GM18873 (cell line): ENCODE measurements around the gene TTC7B.

Experiments
- ATAC-seq: cut with Tn5 transposase; IDR thresholded peaks from one replicate; pipeline ENCODE4 v1.9.1; 2021; ENCODE audit warnings: mild to moderate bottlenecking, moderate library complexity, moderate number of reproducible peaks; ENCODE audit not compliant: unreplicated experiment, low FRiP score

Gene TTC7B

GRCh38 chr14:90571149-90571947, 244.9 kb downstream of the TTC7B start:
- ATAC-seq, result no peak

GRCh38 chr14:90570461-90570860, 245.8 kb downstream of the TTC7B start:
- no peak for ATAC-seq

DNA sequence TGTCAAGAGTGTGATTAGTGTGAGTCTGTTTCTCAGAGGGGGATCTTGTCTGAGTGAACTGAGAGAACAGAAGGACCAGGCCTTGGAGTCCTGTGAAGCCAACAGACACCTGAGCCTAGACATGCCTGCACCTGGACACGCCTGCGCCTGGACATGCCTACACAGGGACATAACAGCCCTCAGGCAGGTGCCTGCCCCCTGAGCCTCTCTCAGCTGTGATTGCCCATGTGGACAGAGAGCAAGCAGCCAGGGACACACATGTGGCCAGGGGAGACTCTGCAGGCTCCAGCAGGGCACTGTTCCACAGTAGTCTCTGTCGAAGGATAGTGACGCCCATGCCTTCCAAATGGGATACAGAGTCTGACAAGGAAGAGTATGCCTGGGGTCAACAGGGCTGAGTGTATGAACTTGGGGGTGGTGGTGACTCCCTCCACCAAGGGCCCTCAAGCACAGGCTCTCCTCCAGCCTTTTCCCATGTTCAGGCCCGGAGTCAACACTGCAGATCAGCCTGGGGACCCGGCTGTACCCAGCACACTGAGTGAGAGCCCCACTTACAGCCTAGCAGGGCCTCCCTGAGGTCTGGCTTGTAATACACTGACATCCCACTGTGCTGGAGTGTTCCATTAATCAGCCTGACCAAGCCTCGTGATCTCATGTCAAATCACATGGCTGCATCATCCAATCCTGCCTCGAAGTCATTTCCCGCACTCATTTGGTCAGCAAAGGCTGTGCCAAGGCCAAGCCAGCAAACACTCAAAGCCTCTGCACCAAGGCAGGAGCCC, 246.4 kb downstream of the TTC7B start:
- ATAC-seq, result no peak

- no peak for ATAC-seq
Observed at GRCh38 chr14:90569201-90569600, 247.0 kb downstream of the TTC7B start.

GRCh38 chr14:90568405-90568804, 247.8 kb downstream of the TTC7B start:
- no peak for ATAC-seq

DNA sequence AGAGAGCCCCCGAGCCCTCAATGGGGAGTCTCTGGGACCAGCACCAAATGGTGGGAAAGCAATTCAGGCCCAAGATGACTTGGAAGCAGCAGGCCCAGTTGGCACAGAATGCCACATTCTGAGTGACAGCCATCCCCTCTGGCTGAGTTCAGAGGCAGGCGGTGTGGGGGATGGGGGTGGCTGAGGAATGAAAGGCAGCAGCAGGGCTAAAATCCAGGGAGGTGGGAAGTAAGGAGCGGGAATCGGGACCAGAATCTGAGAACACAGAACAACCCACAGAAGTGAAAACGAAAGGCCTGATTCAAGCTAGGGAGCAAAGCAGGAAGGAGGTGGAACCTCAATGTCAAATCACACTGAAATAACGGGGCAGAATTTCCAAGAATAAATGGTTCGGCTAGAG, 248.2 kb downstream of the TTC7B start:
- ATAC-seq, result no peak

GRCh38 chr14:90567191-90567590, 249.0 kb downstream of the TTC7B start:
- ATAC-seq, result no peak

GRCh38 chr14:90566481-90566880, 249.7 kb downstream of the TTC7B start:
- no peak for ATAC-seq

DNA sequence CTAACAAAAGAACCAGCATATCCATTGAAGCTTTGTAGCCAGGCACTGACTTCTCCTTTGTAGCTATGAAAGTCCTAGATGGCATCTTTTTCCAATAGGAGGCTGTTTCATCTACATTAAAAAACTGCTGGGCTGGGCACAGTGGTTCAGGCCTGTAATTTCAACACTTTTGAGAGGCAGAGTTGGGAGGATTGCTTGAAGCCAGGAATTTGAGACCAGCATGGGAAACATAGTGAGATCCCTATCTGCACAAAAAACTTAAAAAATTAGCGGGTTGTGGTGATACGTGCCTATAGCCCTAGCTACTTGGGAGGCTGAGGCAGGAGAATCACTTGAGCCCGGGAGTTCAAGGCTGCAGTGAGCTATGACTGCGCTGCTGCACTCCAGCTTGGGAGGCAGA, 251.7 kb downstream of the TTC7B start:
- ATAC-seq, result no peak

DNA sequence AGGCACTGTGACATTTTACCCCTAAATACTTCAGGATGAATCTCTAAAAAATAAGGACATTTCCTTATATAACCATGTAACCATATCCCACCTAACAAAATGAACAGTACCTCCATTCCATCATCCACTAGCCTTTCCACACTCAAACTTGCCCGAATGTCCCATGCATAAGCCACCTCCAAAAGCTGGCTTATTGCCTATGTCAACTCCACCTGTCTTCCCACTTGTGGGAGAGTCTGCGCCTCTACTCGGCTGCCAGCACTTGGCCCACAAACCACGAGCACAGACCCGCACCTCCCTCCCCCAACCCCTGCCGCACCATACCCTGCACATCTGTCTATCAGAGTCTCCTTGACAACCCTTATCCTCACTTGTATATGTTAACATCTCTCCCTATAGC, 253.6 kb downstream of the TTC7B start:
- no peak for ATAC-seq

- no peak for ATAC-seq
Observed at GRCh38 chr14:90561920-90562319, 254.3 kb downstream of the TTC7B start.

DNA sequence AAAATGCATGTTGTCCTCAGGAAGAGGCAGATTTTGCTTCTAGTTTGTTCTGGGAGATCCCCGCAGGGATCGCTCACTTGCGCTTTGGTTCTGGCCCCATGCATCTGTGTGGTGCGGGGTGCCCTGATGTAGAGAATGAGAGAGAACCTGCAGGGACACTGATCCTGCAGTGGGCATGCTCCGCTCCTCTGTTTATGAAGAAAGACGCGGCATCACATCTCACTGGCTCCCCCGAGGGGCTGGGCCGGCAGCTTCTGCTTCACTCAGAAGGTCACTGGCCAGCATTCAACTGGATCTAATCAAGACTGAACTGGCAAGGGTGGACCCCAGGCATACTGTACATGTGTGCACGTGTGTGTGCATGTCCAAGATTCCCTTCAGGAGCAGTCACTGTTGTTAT, 255.2 kb downstream of the TTC7B start:
- no peak for ATAC-seq

DNA sequence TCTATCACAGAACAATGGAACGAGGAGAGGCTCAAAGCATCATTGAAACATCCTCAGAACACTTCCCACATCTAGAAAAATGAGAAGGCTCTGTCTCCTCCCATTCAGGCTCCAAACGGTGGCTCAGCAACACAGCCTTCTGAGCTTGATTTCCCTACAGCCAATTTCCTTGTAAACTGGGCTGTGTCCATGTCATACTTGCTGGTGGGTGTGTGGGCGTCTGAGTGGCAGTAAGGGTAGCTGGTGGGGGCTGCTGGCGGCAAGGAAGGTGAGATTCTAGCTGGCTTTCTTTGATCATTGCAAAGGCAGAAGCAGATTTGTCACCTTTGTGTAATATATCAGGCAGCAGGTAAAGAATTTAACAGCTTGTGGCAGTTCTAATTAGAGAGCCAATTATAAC, 255.7 kb downstream of the TTC7B start:
- ATAC-seq, result no peak

DNA sequence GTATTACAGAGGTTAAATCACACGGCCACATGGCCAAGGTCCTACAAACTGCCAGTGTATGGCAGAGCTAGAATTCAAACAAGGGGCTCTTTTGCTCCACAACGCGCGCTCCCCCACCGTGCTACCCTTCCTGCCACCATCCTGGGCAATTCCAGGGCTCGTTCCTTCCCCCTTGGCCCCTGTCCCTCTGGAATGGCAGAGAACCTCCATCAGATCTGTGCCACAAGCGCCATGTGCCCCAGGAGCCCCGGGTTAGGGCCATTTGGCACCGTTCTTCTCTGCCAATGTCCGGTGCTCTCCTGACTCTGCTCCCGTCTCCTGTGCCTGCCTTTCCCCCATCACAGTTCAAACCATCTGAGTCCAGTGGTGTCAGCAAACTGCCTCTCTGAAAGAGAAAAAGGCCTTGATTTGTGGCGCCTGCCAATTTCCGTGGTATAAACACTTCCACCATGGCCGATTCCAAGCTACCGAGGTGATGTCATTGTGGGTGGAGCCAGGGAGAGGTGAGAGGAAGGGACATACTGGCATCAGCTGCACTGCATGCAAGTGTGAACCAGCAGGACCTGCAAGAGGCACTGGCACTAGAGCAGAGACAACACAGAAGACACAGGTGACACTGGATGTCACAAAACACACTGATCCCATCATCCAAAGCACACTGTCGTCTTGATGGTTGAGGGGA, 256.3 kb downstream of the TTC7B start:
- no peak for ATAC-seq

DNA sequence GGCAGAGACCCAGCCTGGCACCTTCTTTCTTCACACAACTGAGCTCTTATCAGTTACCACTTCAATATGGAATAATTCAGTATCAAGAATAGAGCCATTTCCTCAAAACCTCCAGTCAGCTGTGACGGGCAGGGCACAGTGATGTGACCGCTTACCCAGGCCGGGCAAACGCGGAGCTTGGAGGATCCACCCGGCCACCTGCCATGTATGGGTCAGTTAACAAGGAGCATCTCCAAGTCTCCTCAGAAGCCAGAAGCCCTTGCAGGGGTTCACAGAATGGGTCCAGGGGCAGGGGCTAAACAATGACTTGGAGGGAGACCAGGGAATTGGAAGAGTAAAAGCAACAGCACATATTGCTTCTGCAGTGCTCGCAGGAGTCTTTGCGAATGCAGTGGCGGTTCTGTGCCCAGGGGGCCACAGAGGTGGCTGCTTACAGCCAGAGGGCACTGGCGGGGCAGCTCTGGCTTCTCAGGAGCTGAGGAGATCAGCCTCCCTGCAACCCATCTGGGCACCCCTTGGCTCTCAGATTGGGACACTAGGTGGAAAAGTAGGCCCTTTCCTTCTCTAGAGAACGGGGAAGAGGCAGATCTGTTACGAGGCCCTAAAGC, 257.1 kb downstream of the TTC7B start:
- no peak for ATAC-seq

DNA sequence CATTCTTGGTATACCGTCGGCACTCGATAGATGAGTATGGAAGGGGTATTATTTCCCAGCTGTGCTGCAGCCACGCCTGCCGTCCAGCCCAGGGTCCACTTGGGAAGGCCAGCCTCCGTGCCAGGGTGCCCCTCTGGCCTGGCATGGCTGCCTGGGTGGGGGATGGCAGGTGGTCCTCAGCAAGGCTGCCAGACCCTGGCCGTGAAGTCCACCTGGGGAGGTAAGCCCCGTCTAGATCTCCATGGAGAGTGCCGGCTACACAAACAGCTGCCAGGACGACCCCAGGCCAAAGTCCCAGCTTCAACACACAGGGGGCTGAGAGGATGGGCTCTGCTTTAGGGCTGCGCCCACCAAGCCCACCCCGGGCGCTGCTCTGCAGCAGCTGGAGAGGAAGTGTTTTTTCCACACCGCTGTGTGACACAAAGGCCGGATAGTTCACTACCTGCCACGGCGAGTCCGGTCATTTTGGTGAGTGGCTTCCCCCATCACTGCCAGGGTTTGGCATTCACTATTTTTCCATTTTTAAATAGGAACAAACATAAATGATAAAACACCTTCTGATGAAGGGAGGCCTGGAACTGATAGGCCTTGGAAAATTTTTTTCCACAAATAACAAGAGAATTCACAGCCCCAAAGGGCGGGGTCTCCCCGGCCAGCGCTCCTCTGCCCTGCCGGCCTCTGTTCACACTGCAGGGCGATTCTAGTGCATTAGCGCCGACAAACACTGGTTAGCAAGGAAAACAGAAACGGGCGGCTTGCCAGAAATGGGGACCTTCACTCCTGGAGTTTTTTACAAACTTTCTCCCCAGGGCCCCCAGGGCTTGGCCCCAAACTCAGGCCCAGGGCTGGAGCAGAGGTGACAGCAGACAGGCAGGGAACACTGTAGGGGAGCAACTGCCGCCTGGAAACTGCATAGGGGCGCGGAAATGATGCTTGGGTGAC, 257.9 kb downstream of the TTC7B start:
- no peak for ATAC-seq

GRCh38 chr14:90557516-90557915, 258.7 kb downstream of the TTC7B start:
- no peak for ATAC-seq

DNA sequence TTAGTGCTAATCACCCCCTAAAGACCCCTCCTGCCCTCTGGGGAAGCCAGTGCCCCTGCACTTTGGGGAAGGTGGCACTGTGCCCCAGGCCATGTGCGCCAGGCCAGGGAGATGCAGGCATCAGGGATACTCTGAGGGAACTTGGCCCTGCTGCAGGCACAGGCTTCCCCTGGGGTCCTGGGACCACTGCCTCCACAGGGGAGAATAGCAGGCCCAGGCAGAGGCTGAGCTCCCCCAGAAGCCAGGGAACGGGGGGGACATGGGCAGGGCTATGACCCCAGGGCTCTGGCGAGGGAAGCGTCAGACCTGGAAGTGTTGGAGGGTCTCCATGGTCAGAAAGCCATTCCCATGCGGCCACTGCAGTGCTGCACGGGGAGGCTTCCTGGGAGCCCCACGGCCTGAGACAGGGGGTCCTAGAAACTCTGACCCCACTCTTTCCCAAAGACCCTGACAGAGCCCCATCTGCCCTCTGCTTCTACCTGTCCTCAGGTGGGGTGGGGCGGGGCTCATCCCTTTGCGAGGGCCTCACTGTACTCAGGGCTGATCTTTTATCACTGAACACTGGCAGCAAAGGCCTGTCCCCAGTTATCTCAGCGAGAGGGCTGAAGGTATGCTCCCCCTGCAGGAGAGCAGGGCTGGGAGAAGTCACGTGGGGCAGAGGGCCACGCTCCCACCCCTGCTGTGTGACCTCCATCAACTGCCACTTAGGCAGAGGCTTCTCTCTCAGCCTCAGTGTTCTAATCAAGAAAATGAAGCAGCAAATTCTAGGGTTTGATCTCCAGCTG, 259.4 kb downstream of the TTC7B start:
- no peak for ATAC-seq

GRCh38 chr14:90556012-90556477, 260.2 kb downstream of the TTC7B start:
- no peak for ATAC-seq
